IPS-20b (cell line): Measurements from ENCODE around the gene GAREM1.
"Not testable (repeated sequence)": the region's sequence is repeated elsewhere in the genome, so short reads cannot be mapped to it uniquely, and the experiment has no call there.

Experiments used
- H3K27ac ChIP-seq: one replicate; pipeline ENCODE4 v1.5.1; 2013; ENCODE audit warnings: low read length
- H3K27me3 ChIP-seq: 2 replicates; pipeline ENCODE4 v1.6.1; 2013; ENCODE audit warnings: mild to moderate bottlenecking, low read length, inconsistent platforms; ENCODE audit not compliant: insufficient read depth
- H3K36me3 ChIP-seq: 2 replicates; pipeline ENCODE4 v1.6.1; 2013; ENCODE audit warnings: low read depth, mild to moderate bottlenecking, inconsistent platforms, low read length, moderate library complexity; ENCODE audit not compliant: insufficient read depth
- H3K4me1 ChIP-seq: 2 replicates; pipeline ENCODE4 v1.6.1; 2013; ENCODE audit warnings: mild to moderate bottlenecking, control low read depth, inconsistent platforms, low read length, moderate library complexity; ENCODE audit not compliant: insufficient read depth
- H3K4me3 ChIP-seq: 2 replicates; pipeline ENCODE4 v1.5.1; 2013; ENCODE audit warnings: mild to moderate bottlenecking, low read length, inconsistent platforms
- H3K9ac ChIP-seq: 2 replicates; pipeline ENCODE4 v1.6.1; 2013; ENCODE audit warnings: low read depth, mild to moderate bottlenecking, inconsistent platforms, low read length, moderate library complexity
- H3K9me3 ChIP-seq: 2 replicates; pipeline ENCODE4 v1.6.1; 2013; ENCODE audit warnings: mild to moderate bottlenecking, low read depth, low read length, inconsistent platforms; ENCODE audit not compliant: insufficient read depth

The GAREM1 gene

GRCh38 chr18:32475069-32475468 is 4.4 kb upstream of the GAREM1 start:
- H3K27ac ChIP-seq, H3K4me3 ChIP-seq, H3K9ac ChIP-seq, H3K4me1 ChIP-seq, H3K9me3 ChIP-seq, H3K36me3 ChIP-seq: not testable (repeated sequence)
- H3K27me3 ChIP-seq, result peaks cover 24% of the 10 kb centered on the region

- Histone ChIP-seq H3K27me3 (peaks cover 36% of the 10 kb centered on the region), H3K4me3 (no peak overlapping the region), H3K4me1 (peaks cover 15% of the 10 kb centered on the region), H3K36me3 (no peaks in the 10 kb centered on the region), H3K9ac (no peak overlapping the region), H3K9me3 (no peaks in the 10 kb centered on the region), H3K27ac (no peak overlapping the region)
Observed at GRCh38 chr18:32473325-32473724, 2.6 kb upstream of the GAREM1 start.

GRCh38 chr18:32472841-32473240 is 2.2 kb upstream of the GAREM1 start:
- Histone ChIP-seq H3K4me1 (peaks cover 16% of the 10 kb centered on the region), H3K27me3 (peaks cover 39% of the 10 kb centered on the region), H3K9me3 (no peaks in the 10 kb centered on the region), H3K36me3 (no peaks in the 10 kb centered on the region), H3K4me3 (no peak overlapping the region), H3K9ac (no peak overlapping the region), H3K27ac (no peak overlapping the region)

- H3K9ac ChIP-seq, result no peak overlapping the region
- H3K4me1 ChIP-seq, result peaks cover 19% of the 10 kb centered on the region
- H3K9me3 ChIP-seq, result no peaks in the 10 kb centered on the region
- H3K4me3 ChIP-seq, result peak overlapping the region; percentile 94; the same call in 1 of the 2 replicates
- no peak overlapping the region for H3K27ac ChIP-seq
- peaks cover 39% of the 10 kb centered on the region for H3K27me3 ChIP-seq
- no peaks in the 10 kb centered on the region for H3K36me3 ChIP-seq
Observed at GRCh38 chr18:32470460-32470713, 295 bp downstream of the GAREM1 start.

- Histone ChIP-seq H3K27me3 (peaks cover 39% of the 10 kb centered on the region), H3K4me1 (peaks cover 22% of the 10 kb centered on the region), H3K9me3 (no peaks in the 10 kb centered on the region), H3K27ac (no peak overlapping the region), H3K9ac (peak overlapping the region; percentile 65; the same call in 1 of the 2 replicates), H3K4me3 (peak overlapping the region; percentile 66), H3K36me3 (no peaks in the 10 kb centered on the region)
Observed at GRCh38 chr18:32469691-32470459, 807 bp downstream of the GAREM1 start.

- no peak overlapping the region for H3K27ac ChIP-seq
Observed at GRCh38 chr18:32469190-32469651, 1.5 kb downstream of the GAREM1 start.

GRCh38 chr18:32468147-32468845 is 2.4 kb downstream of the GAREM1 start:
- H3K9me3 ChIP-seq, result no peaks in the 10 kb centered on the region
- peaks cover 37% of the 10 kb centered on the region for H3K27me3 ChIP-seq
- H3K27ac ChIP-seq, result no peak overlapping the region
- peak overlapping the region; percentile 66; the same call in 1 of the 2 replicates for H3K4me3 ChIP-seq
- no peak overlapping the region for H3K9ac ChIP-seq
- peaks cover 22% of the 10 kb centered on the region for H3K4me1 ChIP-seq
- H3K36me3 ChIP-seq, result no peaks in the 10 kb centered on the region

More at GRCh38 chr18:32469190-32469651, 1.5 kb downstream of the GAREM1 start:
- Histone ChIP-seq H3K4me1 (peaks cover 22% of the 10 kb centered on the region), H3K9me3 (no peaks in the 10 kb centered on the region), H3K9ac (no peak overlapping the region; the same call in 1 of the 2 replicates), H3K27me3 (peaks cover 39% of the 10 kb centered on the region), H3K36me3 (no peaks in the 10 kb centered on the region), H3K4me3 (peak overlapping the region; percentile 66)

- Histone ChIP-seq H3K27me3 (no peaks in the 10 kb centered on the region), H3K4me1 (peaks cover 6% of the 10 kb centered on the region), H3K9me3 (no peaks in the 10 kb centered on the region), H3K36me3 (no peaks in the 10 kb centered on the region), H3K4me3 (no peak overlapping the region), H3K27ac (no peak overlapping the region), H3K9ac (no peak overlapping the region)
Observed at GRCh38 chr18:32461709-32462272, 8.9 kb downstream of the GAREM1 start.

- no peaks in the 10 kb centered on the region for H3K27me3 ChIP-seq
- no peak overlapping the region for H3K27ac ChIP-seq
- no peaks in the 10 kb centered on the region for H3K9me3 ChIP-seq
- H3K36me3 ChIP-seq, result no peaks in the 10 kb centered on the region
- H3K4me3 ChIP-seq, result no peak overlapping the region
- H3K4me1 ChIP-seq, result peaks cover 1% of the 10 kb centered on the region
- no peak overlapping the region for H3K9ac ChIP-seq
Observed at GRCh38 chr18:32460171-32460731, 10.4 kb downstream of the GAREM1 start.

- Histone ChIP-seq H3K27me3 (no peaks in the 10 kb centered on the region), H3K4me3 (no peak overlapping the region), H3K9me3 (no peaks in the 10 kb centered on the region), H3K27ac (no peak overlapping the region), H3K4me1 (no peaks in the 10 kb centered on the region), H3K9ac (no peak overlapping the region), H3K36me3 (no peaks in the 10 kb centered on the region)
Observed at GRCh38 chr18:32459361-32460101, 11.2 kb downstream of the GAREM1 start.

GRCh38 chr18:32455361-32455760 is 15.3 kb downstream of the GAREM1 start:
- Histone ChIP-seq H3K27me3 (no peaks in the 10 kb centered on the region), H3K4me1 (no peaks in the 10 kb centered on the region), H3K9ac (no peak overlapping the region), H3K4me3 (no peak overlapping the region), H3K9me3 (no peaks in the 10 kb centered on the region), H3K36me3 (no peaks in the 10 kb centered on the region), H3K27ac (no peak overlapping the region)
